GM23248 (cell line): ENCODE data around the gene DNMT3B. TPM values are rescaled to one million over a fixed set of nuclear protein-coding genes. Genes with fewer than 3 reads are reported as not detected.

ENCODE experiments used
- DNase-seq: peaks from one replicate; pipeline ENCODE4 v3.0.0-alpha.2; 2015
- H2AFZ ChIP-seq: fragments of 200-600 bp; sonication (generic); 2 replicates; pipeline ENCODE4 v1.6.1; 2016; ENCODE audit warnings: antibody characterized with exemption
- H3F3A ChIP-seq: fragments of 200-600 bp; sonication (generic); 2 replicates; pipeline ENCODE4 v1.6.1; 2016; ENCODE audit warnings: mild to moderate bottlenecking, antibody characterized with exemption, mixed run types; ENCODE audit not compliant: insufficient read depth
- H3K27ac ChIP-seq: fragments of 200-600 bp; sonication (generic); 2 replicates; pipeline ENCODE4 v1.5.1; 2016; ENCODE audit warnings: mild to moderate bottlenecking
- H3K27me3 ChIP-seq: fragments of 200-600 bp; sonication (generic); replicated peaks from 2 replicates; pipeline ENCODE4 v1.6.1; 2016; ENCODE audit warnings: mild to moderate bottlenecking; ENCODE audit not compliant: insufficient read depth
- H3K36me3 ChIP-seq: fragments of 200-600 bp; sonication (generic); 2 replicates; pipeline ENCODE4 v1.6.1; 2016; ENCODE audit warnings: low read depth, mild to moderate bottlenecking
- H3K4me1 ChIP-seq: fragments of 200-600 bp; sonication (generic); 2 replicates; pipeline ENCODE4 v1.6.1; 2016; ENCODE audit warnings: mild to moderate bottlenecking; ENCODE audit not compliant: insufficient read depth
- H3K4me2 ChIP-seq: fragments of 200-600 bp; sonication (generic); one replicate; pipeline ENCODE4 v1.6.1; 2016; ENCODE audit warnings: mild to moderate bottlenecking; ENCODE audit not compliant: unreplicated experiment
- H3K4me3 ChIP-seq: fragments of 200-600 bp; sonication (generic); 2 replicates; pipeline ENCODE4 v1.5.1; 2016; ENCODE audit warnings: mild to moderate bottlenecking
- H3K79me2 ChIP-seq: fragments of 200-600 bp; sonication (generic); 2 replicates; pipeline ENCODE4 v1.6.1; 2016; ENCODE audit warnings: mild to moderate bottlenecking; ENCODE audit not compliant: insufficient read depth
- H3K9ac ChIP-seq: fragments of 200-600 bp; sonication (generic); 2 replicates; pipeline ENCODE4 v1.6.1; 2016; ENCODE audit warnings: mild to moderate bottlenecking
- H3K9me2 ChIP-seq: fragments of 200-600 bp; sonication (generic); 2 replicates; pipeline ENCODE4 v1.6.1; 2016; ENCODE audit warnings: mixed run types, mild to moderate bottlenecking, moderate library complexity; ENCODE audit not compliant: insufficient read depth
- H3K9me3 ChIP-seq: fragments of 200-600 bp; sonication (generic); one replicate; pipeline ENCODE4 v1.6.1; 2017; ENCODE audit warnings: low read depth
- H4K20me1 ChIP-seq: fragments of 200-600 bp; sonication (generic); 2 replicates; pipeline ENCODE4 v1.6.0; 2016; ENCODE audit not compliant: insufficient read depth
- EZH2 ChIP-seq: fragments of 200-600 bp; sonication (generic); IDR thresholded peaks from 2 replicates; pipeline ENCODE4 v1.6.1; 2018; ENCODE audit warnings: antibody characterized with exemption, mild to moderate bottlenecking; ENCODE audit not compliant: insufficient read depth, poor library complexity, severe bottlenecking
- EZH2phosphoT487 ChIP-seq: fragments of 200-600 bp; sonication (generic); IDR thresholded peaks from 2 replicates; pipeline ENCODE4 v1.6.1; 2018; ENCODE audit warnings: antibody characterized with exemption, moderate library complexity, mild to moderate bottlenecking, low read depth; ENCODE audit not compliant: insufficient read depth
- WGBS, 2 experiments: methylation state at CpG; one replicate each; pipeline ENCODE4 v1.1.6; 2015 to 2017; ENCODE audit warnings: low lambda C conversion rate in 2 of 2, low coverage in 1 of 2; ENCODE audit errors: missing lambda C conversion rate in 2 of 2; 5-methylcytosine and 5-hydroxymethylcytosine counted together
- in situ Hi-C: fragments of 300-500 bp; cut with MboI; formaldehyde crosslinking; loops from 2 replicates; pipeline ENCODE4 v1.15.0; 2020
- polyA plus RNA-seq: library from polyadenylated mRNA; unstranded; fragments of >200 nt; fragmentation: Nextera tagmentation; extraction: Ambion mirVana; gene quantifications from 2 replicates; pipeline ENCODE4 v1.2.1, GENCODE V29; 2016
- total RNA-seq: library from RNA; depleted of rRNA; stranded (reverse); fragments of >200 nt; shearing (Covaris generic); gene quantifications from 2 replicates; pipeline ENCODE4 v1.2.3, GENCODE V29; 2014

Gene DNMT3B
- total and polyA plus RNA-seq, 2 experiments from 2014 or later: 0.85 to 1.5 TPM

GRCh38 chr20:32767418-32768198 lies 5.4 kb downstream of the DNMT3B start:
- Histone ChIP-seq H3K9me2 (no peaks in the 10 kb centered on the region), H3K36me3 (no peaks in the 10 kb centered on the region), H3F3A (no peaks in the 10 kb centered on the region), H2AFZ (no peak overlapping the region), H3K9ac (no peak overlapping the region), H3K4me3 (no peak overlapping the region), H4K20me1 (no peaks in the 10 kb centered on the region), H3K4me2 (no peak overlapping the region), H3K9me3 (no peaks in the 10 kb centered on the region), H3K79me2 (no peaks in the 10 kb centered on the region; the same call in 1 of the 2 replicates), H3K27me3 (no peaks in the 10 kb centered on the region), H3K27ac (no peak overlapping the region), H3K4me1 (no peaks in the 10 kb centered on the region)
- peak; percentile 39 for DNase-seq
- in situ Hi-C loops: no loop called here
- WGBS, 2 experiments: 84 to 86% methylated on average over 9 of the region's 9 CpGs
- TF ChIP-seq EZH2 (no peak), EZH2phosphoT487 (no peak)

DNA sequence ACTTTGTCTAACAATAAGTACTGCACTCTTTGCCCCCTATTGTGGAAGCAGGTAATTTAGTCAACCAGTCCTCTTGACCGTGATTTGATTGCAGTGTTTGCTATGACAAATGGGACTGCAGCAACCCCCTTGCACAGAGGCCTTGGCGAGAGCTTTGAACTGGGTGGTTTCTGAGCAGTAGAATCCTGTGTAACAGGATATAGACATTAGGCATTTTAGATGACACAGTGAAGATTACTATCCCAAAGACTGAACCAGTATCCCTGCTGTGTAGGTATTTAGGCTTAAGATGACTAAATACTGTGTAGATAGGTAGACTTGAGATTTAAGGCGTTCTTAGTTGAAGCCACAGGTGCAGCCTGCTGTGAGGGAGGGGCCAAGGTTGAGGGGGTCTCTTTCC lies 9.9 kb downstream of the DNMT3B start:
- in situ Hi-C loops: no loop called here
- 96 to 99% methylated on average over 3 of the region's 3 CpGs for WGBS, 2 experiments
- TF ChIP-seq EZH2 (no peak), EZH2phosphoT487 (no peak)
- H3K36me3 ChIP-seq: no peaks in the 10 kb centered on the region
- H3K79me2 ChIP-seq: no peaks in the 10 kb centered on the region
- H2AFZ ChIP-seq: no peak overlapping the region
- H3K9ac ChIP-seq: no peak overlapping the region
- H3F3A ChIP-seq: no peaks in the 10 kb centered on the region
- no peak overlapping the region for H3K4me3 ChIP-seq
- no peaks in the 10 kb centered on the region for H3K9me3 ChIP-seq
- H3K27me3 ChIP-seq: no peaks in the 10 kb centered on the region
- no peaks in the 10 kb centered on the region for H3K9me2 ChIP-seq
- DNase-seq: no peak
- H3K4me1 ChIP-seq: 0 out of 2 replicates have a peak, but pooled peaks cover 8% of the 10 kb centered on the region
- H3K4me2 ChIP-seq: no peak overlapping the region
- no peaks in the 10 kb centered on the region for H4K20me1 ChIP-seq
- no peak overlapping the region for H3K27ac ChIP-seq

- no peak overlapping the region for H3K27ac ChIP-seq
Measured at GRCh38 chr20:32773223-32773622, 11.0 kb downstream of the DNMT3B start.

DNA sequence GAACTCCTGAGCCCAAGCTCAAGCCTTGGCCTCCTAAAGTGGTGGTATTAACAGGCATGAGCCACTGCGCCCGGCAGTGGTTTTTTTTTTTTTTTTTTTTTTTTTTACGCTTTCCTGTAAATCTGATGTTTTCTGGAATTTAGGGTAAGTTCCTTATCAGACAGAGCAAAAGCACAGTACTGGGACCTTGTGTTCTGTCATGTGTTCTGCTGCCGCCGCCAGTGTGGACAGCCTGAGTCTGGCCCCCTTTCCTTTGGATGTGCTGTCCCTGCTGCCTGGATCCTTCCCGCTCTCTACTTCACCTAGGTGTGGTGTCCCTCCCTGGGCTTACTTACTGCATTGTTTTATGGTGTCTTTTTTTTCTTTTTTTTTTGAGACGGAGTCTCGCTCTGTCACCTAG lies 11.7 kb downstream of the DNMT3B start:
- Histone ChIP-seq H3K79me2 (no peaks in the 10 kb centered on the region), H3K9me2 (no peaks in the 10 kb centered on the region), H3K36me3 (no peaks in the 10 kb centered on the region), H3K4me1 (0 out of 2 replicates have a peak, but pooled peaks cover 11% of the 10 kb centered on the region), H3F3A (no peaks in the 10 kb centered on the region), H3K4me3 (no peak overlapping the region), H3K9me3 (no peaks in the 10 kb centered on the region), H4K20me1 (no peaks in the 10 kb centered on the region), H3K4me2 (no peak overlapping the region), H2AFZ (no peak overlapping the region), H3K27me3 (no peaks in the 10 kb centered on the region), H3K27ac (no peak overlapping the region), H3K9ac (no peak overlapping the region)
- TF ChIP-seq EZH2phosphoT487: no peak
- TF ChIP-seq EZH2: no peak
- 93 to 99% methylated on average over 8 of the region's 8 CpGs for WGBS, 2 experiments
- in situ Hi-C loops: no loop called here
- DNase-seq: no peak

More at GRCh38 chr20:32773223-32773622, 11.0 kb downstream of the DNMT3B start:
- 95% methylated on average over 2 of the region's 2 CpGs for WGBS, 2 experiments
- DNase-seq: no peak
- H3K9me3 ChIP-seq: no peaks in the 10 kb centered on the region
- no peaks in the 10 kb centered on the region for H3K36me3 ChIP-seq
- no peaks in the 10 kb centered on the region for H3K27me3 ChIP-seq
- H3K79me2 ChIP-seq: no peaks in the 10 kb centered on the region
- H3F3A ChIP-seq: no peaks in the 10 kb centered on the region
- H4K20me1 ChIP-seq: no peaks in the 10 kb centered on the region
- in situ Hi-C loops: no loop called here
- no peaks in the 10 kb centered on the region for H3K9me2 ChIP-seq
- 0 out of 2 replicates have a peak, but pooled peaks cover 11% of the 10 kb centered on the region for H3K4me1 ChIP-seq
- H2AFZ ChIP-seq: no peak overlapping the region
- H3K4me2 ChIP-seq: no peak overlapping the region
- no peak overlapping the region for H3K4me3 ChIP-seq
- no peak overlapping the region for H3K9ac ChIP-seq
- TF ChIP-seq EZH2phosphoT487: no peak
- TF ChIP-seq EZH2: no peak
